HFF-Myc (cell line): ENCODE measurements around the gene SORCS2.

ENCODE experiments used
- DNase-seq: peaks from one replicate; pipeline ENCODE4 v3.0.0-alpha.2; 2011; ENCODE audit warnings: low read depth; ENCODE audit errors: extremely low read depth
- H3K4me3 ChIP-seq: replicated peaks from 2 replicates; pipeline ENCODE4 v1.5.1; 2011; ENCODE audit warnings: low read depth, mild to moderate bottlenecking, control low read depth, low read length
- CTCF ChIP-seq: IDR thresholded peaks from 2 replicates; pipeline ENCODE4 v1.5.1; 2012; ENCODE audit warnings: mild to moderate bottlenecking, low read depth, low read length, control low read depth; ENCODE audit errors: missing control alignments

SORCS2 gene

GRCh38 chr4:7666011-7666410 lies 473.7 kb downstream of the SORCS2 start:
- TF ChIP-seq CTCF, result no peak
- no peak overlapping the region for H3K4me3 ChIP-seq
- no peak for DNase-seq

- no peak for DNase-seq
- TF ChIP-seq CTCF, result no peak
- no peak overlapping the region for H3K4me3 ChIP-seq
These were observed 474.4 kb downstream of the SORCS2 start for GRCh38 chr4:7666744-7667143.

- no peak overlapping the region for H3K4me3 ChIP-seq
- TF ChIP-seq CTCF, result no peak
- DNase-seq, result no peak
These were observed 475.9 kb downstream of the SORCS2 start for GRCh38 chr4:7668271-7668670.

GRCh38 chr4:7668826-7669225 lies 476.5 kb downstream of the SORCS2 start:
- TF ChIP-seq CTCF, result no peak
- H3K4me3 ChIP-seq, result no peak overlapping the region

GRCh38 chr4:7672601-7673000 lies 480.3 kb downstream of the SORCS2 start:
- H3K4me3 ChIP-seq, result no peak overlapping the region
- DNase-seq, result no peak
- TF ChIP-seq CTCF, result no peak

More at GRCh38 chr4:7668826-7669225, 476.5 kb downstream of the SORCS2 start:
- DNase-seq, result no peak

GRCh38 chr4:7673121-7673520 lies 480.8 kb downstream of the SORCS2 start:
- no peak overlapping the region for H3K4me3 ChIP-seq
- DNase-seq, result no peak
- no peak for TF ChIP-seq CTCF

GRCh38 chr4:7674706-7675105 lies 482.4 kb downstream of the SORCS2 start:
- DNase-seq, result no peak
- TF ChIP-seq CTCF, result no peak

More at GRCh38 chr4:7674706-7675105, 482.4 kb downstream of the SORCS2 start:
- H3K4me3 ChIP-seq, result no peak overlapping the region
